Measurements from ENCODE around the gene TNNT2.

Gene TNNT2

DNA sequence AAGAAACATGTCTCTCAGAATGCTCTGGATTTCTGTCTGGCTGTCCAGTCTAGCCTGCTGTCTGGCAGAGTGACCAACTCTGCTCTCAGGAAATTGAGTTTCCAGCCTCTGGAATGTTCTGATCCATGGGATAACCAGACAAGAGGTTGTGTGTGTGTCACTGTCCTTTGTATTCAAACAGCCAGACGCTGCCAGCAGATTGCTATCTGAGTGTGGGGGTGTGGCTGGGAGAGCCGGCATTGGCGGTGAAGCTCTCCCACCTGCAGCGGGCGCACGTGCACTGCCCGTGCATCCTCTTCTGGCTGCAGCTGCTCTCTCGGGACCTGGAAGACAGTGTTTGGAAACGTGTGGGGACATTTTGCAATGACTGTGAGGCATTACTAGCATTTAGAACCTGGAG lies 68.1 kb downstream of the TNNT2 start:
- DNase-seq = no peak

All from NCI-H1417 treated with DMSO at 0.1 percent for 48 hours (cell line).